Islet of Langerhans (tissue), 1 donor: Measurements from ENCODE around the gene ZNF778.
"Not testable (repeated sequence)": the region's sequence is repeated elsewhere in the genome, so short reads cannot be mapped to it uniquely, and the experiment has no call there.

Source experiments
- FAIRE-seq: peaks from one replicate; lab custom pipeline; 2011; peaks lifted over from hg19 to GRCh38; lab: Jason Lieb, UNC

Gene ZNF778

DNA sequence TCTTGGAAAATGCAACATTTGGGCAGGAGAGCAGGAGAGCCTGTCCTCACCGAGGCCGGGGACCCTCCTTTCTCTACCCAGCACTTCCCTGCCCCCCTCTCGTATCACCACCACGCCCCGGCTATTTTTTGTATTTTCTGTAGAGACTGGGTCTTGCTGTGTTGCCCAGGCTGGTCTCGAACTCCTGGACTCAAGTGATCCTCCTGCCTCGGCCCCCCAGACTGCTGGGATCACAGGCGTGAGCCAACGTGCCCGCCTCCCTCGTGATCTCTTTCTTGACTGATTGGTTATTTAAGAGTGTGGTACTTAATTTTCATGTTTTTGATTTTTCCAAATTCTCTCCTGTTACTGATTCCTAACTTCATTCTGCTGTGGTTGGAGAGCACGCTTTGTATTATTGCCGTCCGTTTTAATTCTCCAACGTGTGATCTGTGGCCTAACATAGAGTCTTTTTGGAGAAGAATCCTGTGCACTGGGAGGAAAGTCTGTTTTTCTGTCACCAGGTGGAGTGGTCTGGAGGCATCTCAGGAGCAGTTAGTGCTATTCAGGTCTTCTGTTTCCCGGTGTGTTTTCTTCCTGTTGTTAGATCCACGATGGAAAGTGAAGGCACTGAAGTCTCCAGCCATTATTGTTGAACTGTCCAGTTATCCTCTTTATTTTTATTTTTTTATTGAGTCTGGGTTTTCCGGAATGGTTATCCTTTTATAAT lies 40.4 kb downstream of the ZNF778 start:
- FAIRE-seq = no peak

GRCh38 chr16:89259901-89260300 lies 42.4 kb downstream of the ZNF778 start:
- not testable (repeated sequence) for FAIRE-seq

- no peak for FAIRE-seq
Measured at GRCh38 chr16:89261691-89262563, 44.4 kb downstream of the ZNF778 start.

GRCh38 chr16:89264800-89265550 lies 47.5 kb downstream of the ZNF778 start:
- FAIRE-seq = no peak

- FAIRE-seq = no peak
Measured at GRCh38 chr16:89265647-89266046, 48.1 kb downstream of the ZNF778 start.

DNA sequence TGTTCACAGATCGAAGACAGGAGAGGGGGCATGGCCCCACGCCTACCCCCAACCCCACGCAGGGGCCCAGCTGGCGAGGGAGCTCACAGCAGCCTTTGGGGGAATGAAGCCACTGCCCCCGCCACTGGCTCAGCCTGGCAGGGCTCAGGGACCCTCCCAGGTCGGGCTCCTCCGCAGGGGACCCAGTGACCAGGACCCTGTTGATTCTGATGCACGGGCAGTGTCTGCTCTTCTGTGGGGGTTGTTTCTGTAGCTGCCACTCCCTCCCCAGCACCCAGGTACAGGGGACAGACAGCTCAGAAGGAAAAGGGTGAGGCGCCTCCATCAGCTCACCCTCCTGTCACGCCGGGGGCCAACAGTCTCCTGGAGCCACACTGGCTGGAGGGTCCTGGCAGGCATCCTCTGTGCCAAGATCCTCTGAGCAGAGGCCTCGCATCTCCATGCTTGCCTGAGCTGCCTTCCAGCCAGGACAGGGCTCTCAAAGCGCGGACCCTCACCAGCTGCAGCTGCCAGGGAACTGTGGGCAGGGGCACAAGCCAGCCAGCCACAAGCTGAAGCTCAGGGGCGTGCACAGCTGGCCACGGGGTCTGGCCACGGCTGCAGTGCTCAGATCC lies 49.1 kb downstream of the ZNF778 start:
- FAIRE-seq = no peak

DNA sequence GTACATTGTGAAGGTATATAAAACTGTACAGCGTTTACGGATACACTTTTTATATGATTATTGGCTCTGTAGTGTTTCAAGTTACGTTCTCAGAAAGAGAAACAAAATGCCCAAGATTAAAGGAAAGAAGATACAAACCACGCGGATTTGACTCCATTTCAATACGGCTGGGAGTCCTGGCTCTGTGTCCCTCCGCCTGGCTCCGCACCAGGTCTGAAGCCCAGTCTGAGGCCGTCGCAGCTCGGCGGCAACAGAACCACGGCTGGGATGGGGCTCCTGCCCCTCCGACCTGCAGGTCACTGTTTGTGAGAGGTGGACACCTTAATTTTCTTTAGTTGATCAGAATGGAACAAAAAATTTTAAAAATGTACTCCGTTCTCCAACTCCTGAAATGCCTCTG lies 50.2 kb downstream of the ZNF778 start:
- FAIRE-seq = not testable (repeated sequence)

DNA sequence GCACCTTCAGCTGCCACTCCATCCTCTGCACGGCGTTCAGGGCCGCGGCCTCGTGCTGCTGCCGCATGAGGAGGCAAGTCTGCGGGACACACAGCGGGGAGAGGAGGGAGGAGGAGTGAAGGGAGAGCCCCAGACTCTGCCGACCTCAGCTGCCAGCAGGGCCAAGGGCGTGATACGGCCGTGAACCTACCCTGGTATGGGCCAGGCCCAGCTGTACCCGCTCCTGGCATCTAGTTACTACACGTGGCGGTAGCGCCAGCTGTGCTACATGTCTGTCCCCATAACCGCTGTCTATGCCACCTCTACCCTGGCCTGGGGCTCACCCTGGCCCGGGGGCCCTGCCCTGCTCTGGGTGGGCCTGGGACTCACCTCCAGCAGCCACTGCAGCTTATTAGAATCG lies 51.1 kb downstream of the ZNF778 start:
- FAIRE-seq = no peak

DNA sequence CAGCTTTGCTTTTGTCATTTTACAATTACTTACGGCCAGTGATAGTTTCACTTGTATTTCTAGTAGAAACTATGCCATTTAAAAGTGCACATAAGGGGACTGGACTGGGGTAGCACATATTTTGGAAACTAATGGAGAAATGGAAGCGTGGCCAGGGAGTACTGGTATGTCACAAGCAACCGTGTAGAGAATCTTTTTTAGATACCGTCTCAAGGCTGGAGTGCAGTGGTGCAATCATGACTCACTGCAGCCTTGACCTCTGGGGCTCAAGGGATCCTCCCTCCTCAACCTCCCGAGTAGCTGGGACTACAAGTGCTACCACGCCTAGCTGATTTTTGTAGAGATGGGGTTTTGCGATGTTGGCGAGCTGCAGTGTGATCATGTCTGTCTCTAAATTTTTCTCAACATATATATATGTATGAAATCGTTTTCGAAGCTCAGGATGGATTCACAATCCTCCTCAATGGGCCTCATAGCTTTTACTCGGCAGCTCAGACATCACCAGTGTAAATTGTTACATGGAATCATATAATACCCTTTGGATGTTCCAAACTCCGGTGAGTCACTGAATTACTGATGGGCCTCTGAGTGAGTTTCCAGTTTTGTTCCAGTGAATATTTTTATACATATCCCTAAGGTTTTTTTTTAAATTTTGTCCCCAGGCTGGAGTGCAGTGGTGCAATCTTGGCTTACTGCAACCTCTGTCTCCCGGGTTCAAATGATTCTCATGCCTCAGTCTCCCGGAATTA lies 51.7 kb downstream of the ZNF778 start:
- FAIRE-seq = no peak

DNA sequence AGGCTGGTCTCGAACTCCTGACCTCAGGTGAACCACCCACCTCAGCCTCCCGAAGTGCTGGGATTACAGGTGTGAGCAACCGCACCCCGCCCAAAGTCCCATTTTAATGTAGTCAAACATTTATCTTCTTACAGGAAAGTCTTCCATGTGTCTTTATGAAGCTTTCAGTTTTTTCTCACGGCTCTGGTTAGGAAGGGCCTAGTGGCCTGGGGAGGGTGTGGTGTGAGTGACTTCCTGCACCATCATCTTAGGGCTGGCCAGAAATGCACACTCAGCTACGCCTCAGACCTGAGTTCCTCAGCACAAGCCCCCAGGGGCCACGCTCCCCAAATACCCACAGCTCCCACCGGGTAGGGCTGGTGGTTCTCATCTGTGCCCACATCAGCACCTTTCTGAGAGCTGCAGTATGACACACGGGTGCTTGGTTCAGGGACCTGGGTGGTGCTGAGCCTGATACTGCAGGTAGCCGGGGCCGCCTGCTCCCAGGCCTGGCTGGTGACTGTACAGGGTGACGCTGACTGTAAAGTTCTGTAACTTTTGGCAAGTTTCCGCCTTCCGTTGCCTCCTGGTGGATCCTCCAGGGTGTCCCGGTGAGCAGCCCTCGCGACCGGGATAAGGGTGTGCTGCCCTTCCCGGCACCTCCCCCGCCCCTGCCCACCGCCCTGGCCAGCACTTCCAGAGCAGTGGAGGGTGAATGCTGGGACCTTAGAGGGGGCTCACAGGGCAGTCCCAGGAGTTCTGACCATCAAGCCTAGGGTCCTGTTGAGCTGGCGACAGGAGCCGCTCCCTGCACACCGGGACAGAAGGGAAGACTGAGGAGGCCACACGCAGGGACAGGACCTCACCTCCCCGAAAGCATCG lies 52.5 kb downstream of the ZNF778 start:
- no peak for FAIRE-seq

GRCh38 chr16:89270666-89271345 lies 53.3 kb downstream of the ZNF778 start:
- no peak for FAIRE-seq

DNA sequence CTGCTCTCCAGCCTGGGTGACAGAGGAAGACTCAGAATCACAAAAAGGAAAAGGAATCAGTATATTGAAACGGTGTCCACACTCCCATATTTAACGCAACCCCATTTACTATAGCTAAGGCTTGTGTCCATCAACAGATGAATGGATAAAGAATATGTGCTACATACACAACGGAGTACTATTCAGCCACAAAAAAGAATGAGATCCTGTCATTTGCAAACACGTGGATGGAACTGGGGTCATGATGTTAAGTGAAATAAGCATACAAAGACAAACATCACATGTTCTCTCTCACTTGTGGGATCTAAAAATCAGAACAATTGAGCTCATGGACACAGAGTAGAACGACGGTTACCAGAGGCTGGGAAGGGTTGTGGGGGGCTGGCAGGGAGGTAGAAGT lies 55.1 kb downstream of the ZNF778 start:
- FAIRE-seq = no peak

GRCh38 chr16:89273741-89274472 lies 56.4 kb downstream of the ZNF778 start:
- no peak for FAIRE-seq

- FAIRE-seq = no peak
Measured at GRCh38 chr16:89274561-89275283, 57.2 kb downstream of the ZNF778 start.

DNA sequence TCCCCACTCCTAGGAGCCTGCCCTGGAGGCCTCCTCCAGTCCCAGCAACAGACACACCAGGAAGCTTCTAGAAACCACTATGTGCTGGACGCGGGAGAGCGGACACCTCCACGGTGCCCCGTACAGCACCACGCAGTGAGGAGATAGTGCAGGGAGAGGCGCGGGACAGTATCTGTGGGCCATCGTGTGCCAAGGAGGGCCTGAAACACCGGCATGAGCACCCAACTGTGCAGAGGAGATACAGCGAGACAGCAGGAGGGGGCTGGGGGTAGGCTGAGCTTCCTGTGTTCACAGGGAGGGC lies 57.7 kb downstream of the ZNF778 start:
- FAIRE-seq = no peak

DNA sequence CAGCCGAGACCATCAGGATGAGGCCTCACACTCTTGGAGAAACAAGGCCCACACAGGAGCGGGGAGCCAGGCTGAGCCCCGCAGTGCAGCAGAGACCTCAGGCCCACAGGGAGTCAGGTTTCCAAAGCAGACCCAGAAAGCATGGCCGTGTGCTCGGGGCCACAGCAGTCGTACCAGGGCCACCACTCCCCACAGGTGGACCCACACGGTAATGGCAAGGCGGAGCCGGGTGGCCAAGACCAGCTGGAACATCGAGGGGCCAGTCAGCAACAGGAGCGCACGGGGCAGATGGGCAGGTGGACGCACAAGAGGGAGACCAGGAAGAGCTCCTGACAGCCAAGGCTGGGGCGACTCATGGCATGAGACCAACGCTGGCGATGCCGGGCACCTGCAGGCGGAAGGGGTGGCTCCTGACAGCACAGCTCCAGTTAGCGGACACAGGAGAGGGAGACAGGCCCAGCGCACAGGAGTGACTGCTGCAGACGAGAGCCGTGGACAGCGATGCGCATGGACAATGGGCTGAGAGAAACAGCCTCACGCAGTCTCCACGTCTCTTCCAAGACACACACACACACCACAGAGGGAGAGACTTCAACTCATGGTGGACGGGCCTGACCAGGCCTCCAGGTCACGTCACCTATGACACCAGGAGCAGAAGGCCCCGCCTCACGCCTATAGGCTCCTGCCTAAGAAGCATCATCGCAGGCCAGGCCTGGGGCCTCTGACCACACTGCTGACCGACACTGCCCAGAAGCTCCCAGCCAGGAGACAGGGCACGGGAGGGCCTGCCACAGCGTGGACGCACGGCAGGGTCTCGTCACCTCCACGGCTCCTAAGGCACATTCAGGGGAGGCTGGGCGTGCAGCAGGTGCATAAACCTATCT lies 58.6 kb downstream of the ZNF778 start:
- FAIRE-seq = no peak

GRCh38 chr16:89277049-89277448 lies 59.5 kb downstream of the ZNF778 start:
- no peak for FAIRE-seq
